Measurements from ENCODE around the gene MMP3.

Gene MMP3

DNA sequence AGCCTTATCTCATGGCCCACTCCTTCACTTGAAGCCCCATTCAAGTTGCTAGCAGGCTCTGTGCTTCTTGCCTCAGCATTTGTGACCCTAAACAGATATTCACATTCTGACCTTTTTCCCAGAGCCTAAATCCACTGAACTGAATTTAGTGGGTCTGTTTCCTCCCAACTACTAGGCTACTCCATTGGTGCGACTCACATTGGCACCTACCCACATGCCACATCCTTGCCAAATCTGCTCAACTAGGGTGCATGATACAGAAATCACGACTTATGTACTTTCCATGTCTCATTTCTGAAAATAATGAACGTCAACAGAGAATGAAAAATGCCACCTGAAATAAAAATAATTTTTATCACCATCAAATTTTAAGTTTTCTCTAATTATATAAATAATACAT, 39.7 kb upstream of the MMP3 start:
- TF ChIP-seq, protein P1, sequence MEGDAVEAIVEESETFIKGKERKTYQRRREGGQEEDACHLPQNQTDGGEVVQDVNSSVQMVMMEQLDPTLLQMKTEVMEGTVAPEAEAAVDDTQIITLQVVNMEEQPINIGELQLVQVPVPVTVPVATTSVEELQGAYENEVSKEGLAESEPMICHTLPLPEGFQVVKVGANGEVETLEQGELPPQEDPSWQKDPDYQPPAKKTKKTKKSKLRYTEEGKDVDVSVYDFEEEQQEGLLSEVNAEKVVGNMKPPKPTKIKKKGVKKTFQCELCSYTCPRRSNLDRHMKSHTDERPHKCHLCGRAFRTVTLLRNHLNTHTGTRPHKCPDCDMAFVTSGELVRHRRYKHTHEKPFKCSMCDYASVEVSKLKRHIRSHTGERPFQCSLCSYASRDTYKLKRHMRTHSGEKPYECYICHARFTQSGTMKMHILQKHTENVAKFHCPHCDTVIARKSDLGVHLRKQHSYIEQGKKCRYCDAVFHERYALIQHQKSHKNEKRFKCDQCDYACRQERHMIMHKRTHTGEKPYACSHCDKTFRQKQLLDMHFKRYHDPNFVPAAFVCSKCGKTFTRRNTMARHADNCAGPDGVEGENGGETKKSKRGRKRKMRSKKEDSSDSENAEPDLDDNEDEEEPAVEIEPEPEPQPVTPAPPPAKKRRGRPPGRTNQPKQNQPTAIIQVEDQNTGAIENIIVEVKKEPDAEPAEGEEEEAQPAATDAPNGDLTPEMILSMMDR (IDR thresholded peaks at IDR 0.05; ENCODE audit: insufficient read depth, low read length, poor library complexity, severe bottlenecking) = no peak
- TF ChIP-seq EZH2phosphoT487 (conservative IDR thresholded peaks at IDR 0.05; ENCODE audit: low read length) = no peak
- H2AFZ ChIP-seq (ENCODE audit: low read depth, low read length, severe bottlenecking) = no peak overlapping the region
- no peak overlapping the region for H3K4me2 ChIP-seq (ENCODE audit: low read depth, low read length, poor library complexity, severe bottlenecking)

DNA sequence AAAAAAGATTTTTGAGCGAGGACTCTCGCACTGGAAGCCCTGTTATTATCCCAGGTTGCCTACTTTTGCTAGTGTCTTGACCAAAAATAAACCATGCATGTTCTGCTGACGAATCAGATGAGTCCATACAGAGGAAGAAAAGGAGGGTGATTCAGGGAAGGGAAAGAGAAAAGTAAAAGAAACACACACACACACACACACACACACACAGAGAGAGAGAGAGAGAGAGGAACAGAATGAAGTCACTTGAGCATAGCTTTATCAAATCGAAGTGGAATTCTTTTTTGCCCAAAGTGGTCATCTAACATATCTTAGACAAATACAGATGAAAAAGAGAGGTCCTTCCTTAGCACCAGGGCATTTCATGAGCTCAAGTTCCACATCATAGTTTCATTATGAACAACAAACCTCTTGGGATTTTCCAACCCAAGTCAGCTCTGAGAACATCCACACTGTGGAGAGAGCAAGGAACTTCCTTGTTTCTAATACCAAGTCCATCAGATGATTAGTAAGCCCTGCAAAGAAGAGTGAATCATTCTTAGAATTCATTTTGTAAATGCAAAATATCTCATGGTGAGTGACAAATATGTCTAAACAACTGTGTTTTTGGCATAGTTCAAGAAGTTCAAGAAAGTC, 39.1 kb upstream of the MMP3 start:
- no peaks in the 10 kb centered on the region for H3K36me3 ChIP-seq (ENCODE audit: low read length)
- TF ChIP-seq, protein P1 (IDR thresholded peaks at IDR 0.05; ENCODE audit: insufficient read depth, low read length, poor library complexity, severe bottlenecking) = no peak
- no peak for TF ChIP-seq EZH2phosphoT487 (conservative IDR thresholded peaks at IDR 0.05; ENCODE audit: low read length)
- no peaks in the 10 kb centered on the region for H4K20me1 ChIP-seq (ENCODE audit: low read depth, low read length)
- no peak overlapping the region for H3K9ac ChIP-seq (ENCODE audit: low read length)
- no peak overlapping the region for H3K4me2 ChIP-seq (ENCODE audit: low read depth, low read length, poor library complexity, severe bottlenecking)
- no peaks in the 10 kb centered on the region for H3K79me2 ChIP-seq (ENCODE audit: insufficient read depth, low read length)
- no peak overlapping the region for H2AFZ ChIP-seq (ENCODE audit: low read depth, low read length, severe bottlenecking)
- no peak overlapping the region for H3K27ac ChIP-seq (ENCODE audit: low read depth, low read length)
- no peak overlapping the region for H3K4me3 ChIP-seq (ENCODE audit: insufficient read depth, low read length, poor library complexity, severe bottlenecking)
- no peaks in the 10 kb centered on the region for H3K9me2 ChIP-seq (replicated peaks; ENCODE audit: insufficient read depth, low read length)
- no peaks in the 10 kb centered on the region for H3K27me3 ChIP-seq (ENCODE audit: low read length)
- H3F3A ChIP-seq (ENCODE audit: insufficient read depth) = no peaks in the 10 kb centered on the region
- no peaks in the 10 kb centered on the region for H3K9me3 ChIP-seq (ENCODE audit: insufficient read depth, low read length)

More for the DNA sequence above, 39.7 kb upstream of the MMP3 start:
- no peaks in the 10 kb centered on the region for H3K9me2 ChIP-seq (replicated peaks; ENCODE audit: insufficient read depth, low read length)
- no peak overlapping the region for H3K4me3 ChIP-seq (ENCODE audit: insufficient read depth, low read length, poor library complexity, severe bottlenecking)
- no peak overlapping the region for H3K9ac ChIP-seq (ENCODE audit: low read length)
- H3K27me3 ChIP-seq (ENCODE audit: low read length) = no peaks in the 10 kb centered on the region
- no peaks in the 10 kb centered on the region for H3K9me3 ChIP-seq (ENCODE audit: insufficient read depth, low read length)
- H4K20me1 ChIP-seq (ENCODE audit: low read depth, low read length) = no peaks in the 10 kb centered on the region
- no peak overlapping the region for H3K27ac ChIP-seq (ENCODE audit: low read depth, low read length)
- H3K36me3 ChIP-seq (ENCODE audit: low read length) = no peaks in the 10 kb centered on the region
- H3F3A ChIP-seq (ENCODE audit: insufficient read depth) = no peaks in the 10 kb centered on the region
- H3K79me2 ChIP-seq (ENCODE audit: insufficient read depth, low read length) = no peaks in the 10 kb centered on the region

DNA sequence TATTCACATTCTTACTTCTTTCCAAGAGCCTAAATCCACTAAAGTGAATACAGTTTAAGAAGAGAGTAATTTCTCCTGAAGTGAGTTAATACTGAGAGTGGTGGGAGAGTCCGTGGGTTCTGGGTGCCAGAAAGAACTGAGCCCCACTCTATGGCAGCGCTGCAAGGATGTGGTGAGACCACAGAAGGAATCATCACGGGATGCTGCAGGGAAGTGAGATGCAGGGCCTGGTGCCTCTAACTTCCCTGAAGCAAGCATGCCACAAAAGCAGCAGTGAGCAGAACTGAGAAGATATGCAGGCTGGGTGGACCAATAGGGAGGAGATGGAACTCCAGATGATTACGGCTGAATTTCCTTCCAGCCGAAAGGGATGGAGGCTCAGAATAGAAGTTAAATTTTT, 36.4 kb upstream of the MMP3 start:
- Histone ChIP-seq H2AFZ (ENCODE audit: low read depth, low read length, severe bottlenecking) (no peak overlapping the region), H3K9me3 (ENCODE audit: insufficient read depth, low read length) (no peaks in the 10 kb centered on the region), H3F3A (ENCODE audit: insufficient read depth) (no peaks in the 10 kb centered on the region), H3K9ac (ENCODE audit: low read length) (no peak overlapping the region), H3K27me3 (ENCODE audit: low read length) (no peaks in the 10 kb centered on the region), H3K79me2 (ENCODE audit: insufficient read depth, low read length) (no peaks in the 10 kb centered on the region), H3K4me2 (ENCODE audit: low read depth, low read length, poor library complexity, severe bottlenecking) (no peak overlapping the region), H3K4me3 (ENCODE audit: insufficient read depth, low read length, poor library complexity, severe bottlenecking) (no peak overlapping the region), H3K36me3 (ENCODE audit: low read length) (no peaks in the 10 kb centered on the region), H4K20me1 (ENCODE audit: low read depth, low read length) (no peaks in the 10 kb centered on the region), H3K9me2 (replicated peaks; ENCODE audit: insufficient read depth, low read length) (no peaks in the 10 kb centered on the region), H3K27ac (ENCODE audit: low read depth, low read length) (no peak overlapping the region)
- TF ChIP-seq, protein P1 (IDR thresholded peaks at IDR 0.05; ENCODE audit: insufficient read depth, low read length, poor library complexity, severe bottlenecking) = no peak
- TF ChIP-seq EZH2phosphoT487 (conservative IDR thresholded peaks at IDR 0.05; ENCODE audit: low read length) = no peak

All from SU-DHL-6 (cell line).